MM.1S (cell line): Measurements from ENCODE around the gene REXO4.

Experiments used
- DNase-seq: peaks from one replicate; pipeline ENCODE4 v3.0.0-alpha.2; 2015
- H2AFZ ChIP-seq: fragments of 300-600 bp; sonication (generic); 2 replicates; pipeline ENCODE4 v1.6.0; 2016; ENCODE audit warnings: antibody characterized with exemption, low read length
- H3F3A ChIP-seq: fragments of 300-600 bp; sonication (generic); 2 replicates; pipeline ENCODE4 v1.6.1; 2016; ENCODE audit warnings: mild to moderate bottlenecking, antibody characterized with exemption, low read length, moderate library complexity, mixed read lengths; ENCODE audit not compliant: insufficient read depth
- H3K27ac ChIP-seq: fragments of 300-600 bp; sonication (generic); 2 replicates; pipeline ENCODE4 v1.5.1; 2016; ENCODE audit warnings: mild to moderate bottlenecking, low read length
- H3K27me3 ChIP-seq: fragments of 300-600 bp; sonication (generic); replicated peaks from 2 replicates; pipeline ENCODE4 v1.6.0; 2016; ENCODE audit warnings: low read length; ENCODE audit not compliant: insufficient read depth
- H3K36me3 ChIP-seq: fragments of 300-600 bp; sonication (generic); replicated peaks from 2 replicates; pipeline ENCODE4 v1.6.1; 2016; ENCODE audit warnings: mild to moderate bottlenecking, low read length, mixed read lengths; ENCODE audit not compliant: insufficient read depth
- H3K4me1 ChIP-seq: fragments of 300-600 bp; sonication (generic); 2 replicates; pipeline ENCODE4 v1.6.1; 2016; ENCODE audit warnings: low read length, mixed read lengths
- H3K4me2 ChIP-seq: fragments of 300-600 bp; sonication (generic); 2 replicates; pipeline ENCODE4 v1.6.0; 2016; ENCODE audit warnings: low read depth, low read length
- H3K4me3 ChIP-seq: fragments of 300-600 bp; sonication (generic); 2 replicates; pipeline ENCODE4 v1.5.1; 2016; ENCODE audit warnings: low read length, mixed read lengths
- H3K79me2 ChIP-seq: fragments of 300-600 bp; sonication (generic); 2 replicates; pipeline ENCODE4 v1.6.1; 2016; ENCODE audit warnings: mixed run types, low read length, mixed read lengths
- H3K9ac ChIP-seq: fragments of 300-600 bp; sonication (generic); 2 replicates; pipeline ENCODE4 v1.6.1; 2016; ENCODE audit warnings: low read length, mixed read lengths
- H3K9me2 ChIP-seq: fragments of 300-600 bp; sonication (generic); replicated peaks from 2 replicates; pipeline ENCODE4 v1.6.1; 2016; ENCODE audit warnings: mild to moderate bottlenecking, low read length, mixed read lengths; ENCODE audit not compliant: insufficient read depth
- H3K9me3 ChIP-seq: fragments of 300-600 bp; sonication (generic); replicated peaks from 2 replicates; pipeline ENCODE4 v1.6.1; 2016; ENCODE audit warnings: mild to moderate bottlenecking, low read length, mixed read lengths; ENCODE audit not compliant: insufficient read depth
- H4K20me1 ChIP-seq: fragments of 300-600 bp; sonication (generic); 2 replicates; pipeline ENCODE4 v1.6.1; 2016; ENCODE audit warnings: mild to moderate bottlenecking, low read length, moderate library complexity, mixed read lengths; ENCODE audit not compliant: insufficient read depth
- CTCF ChIP-seq: fragments of 300-600 bp; sonication (generic); IDR thresholded peaks from 2 replicates; pipeline ENCODE4 v1.5.1; 2016; ENCODE audit warnings: antibody characterized with exemption, low read length, mixed read lengths
- EZH2 ChIP-seq: fragments of 300-600 bp; sonication (generic); optimal IDR thresholded peaks from 2 replicates; pipeline ENCODE3; 2017; ENCODE audit warnings: low read depth, mild to moderate bottlenecking, antibody characterized with exemption, low read length, mixed read lengths
- EZH2phosphoT487 ChIP-seq: fragments of 300-600 bp; sonication (generic); IDR thresholded peaks from 2 replicates; pipeline ENCODE4 v1.6.1; 2018; ENCODE audit warnings: antibody characterized with exemption, low read length

REXO4 gene

GRCh38 chr9:133464638-133465037 lies 46.8 kb upstream of the REXO4 start:
- H3F3A ChIP-seq = no peaks in the 10 kb centered on the region
- H3K79me2 ChIP-seq = no peaks in the 10 kb centered on the region
- no peak overlapping the region for H3K27ac ChIP-seq
- DNase-seq = no peak
- no peaks in the 10 kb centered on the region for H3K36me3 ChIP-seq
- no peaks in the 10 kb centered on the region for H4K20me1 ChIP-seq
- peaks cover 30% of the 10 kb centered on the region for H3K27me3 ChIP-seq
- no peak overlapping the region for H2AFZ ChIP-seq
- H3K4me2 ChIP-seq = no peak overlapping the region
- peaks cover 19% of the 10 kb centered on the region for H3K4me1 ChIP-seq
- H3K9me3 ChIP-seq = no peaks in the 10 kb centered on the region
- no peaks in the 10 kb centered on the region for H3K9me2 ChIP-seq
- no peak overlapping the region for H3K4me3 ChIP-seq
- H3K9ac ChIP-seq = no peak overlapping the region
- no peak for TF ChIP-seq EZH2
- no peak for TF ChIP-seq CTCF
- TF ChIP-seq EZH2phosphoT487 = no peak

- Histone ChIP-seq H3K9ac (no peak overlapping the region), H3K79me2 (no peaks in the 10 kb centered on the region), H3K9me2 (no peaks in the 10 kb centered on the region), H4K20me1 (no peaks in the 10 kb centered on the region), H2AFZ (no peak overlapping the region), H3K27ac (no peak overlapping the region), H3K9me3 (no peaks in the 10 kb centered on the region), H3K4me3 (no peak overlapping the region), H3K27me3 (peaks cover 31% of the 10 kb centered on the region), H3K4me2 (no peak overlapping the region), H3K4me1 (peaks cover 22% of the 10 kb centered on the region), H3K36me3 (no peaks in the 10 kb centered on the region), H3F3A (no peaks in the 10 kb centered on the region)
- no peak for DNase-seq
- TF ChIP-seq CTCF (no peak), EZH2 (no peak), EZH2phosphoT487 (no peak)
Measured at GRCh38 chr9:133463864-133464615, 46.2 kb upstream of the REXO4 start.

DNA sequence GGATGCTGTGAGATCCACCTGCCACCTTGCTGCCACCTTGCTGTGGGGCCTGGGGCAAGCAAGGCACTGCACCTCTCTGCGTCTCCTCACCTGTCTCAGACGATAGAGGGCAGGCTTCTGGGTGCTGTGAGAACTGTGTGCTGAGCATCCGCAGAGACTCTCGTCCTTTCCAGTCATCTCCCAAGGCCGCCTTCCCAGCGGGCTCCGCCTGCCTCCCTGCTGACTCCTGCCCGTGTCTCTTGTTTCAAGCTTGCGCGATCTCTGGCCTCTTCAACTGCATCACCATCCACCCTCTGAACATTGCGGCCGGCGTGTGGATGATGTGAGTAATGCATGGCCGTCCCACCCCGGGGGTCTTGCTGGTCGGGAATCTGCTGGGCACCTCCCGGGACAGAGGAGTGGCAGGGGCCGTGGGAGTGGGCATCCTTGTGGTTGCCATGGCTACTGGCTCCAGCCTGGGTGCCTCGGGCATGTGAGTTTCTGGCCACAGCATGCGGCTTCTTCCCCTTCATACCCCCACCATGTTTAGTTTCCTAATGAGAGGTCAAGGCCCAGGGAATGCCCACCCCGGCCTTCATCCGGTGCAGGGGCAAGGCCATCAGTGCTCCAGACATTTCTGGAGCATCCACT lies 45.5 kb upstream of the REXO4 start:
- no peak overlapping the region for H3K9ac ChIP-seq
- no peaks in the 10 kb centered on the region for H3K9me3 ChIP-seq
- TF ChIP-seq CTCF (peak; percentile 51), EZH2 (no peak)
- H2AFZ ChIP-seq = no peak overlapping the region
- no peak overlapping the region for H3K4me3 ChIP-seq
- H3F3A ChIP-seq = no peaks in the 10 kb centered on the region
- H3K4me2 ChIP-seq = no peak overlapping the region
- no peak overlapping the region for H3K27ac ChIP-seq
- H3K27me3 ChIP-seq = peaks cover 37% of the 10 kb centered on the region
- H3K9me2 ChIP-seq = no peaks in the 10 kb centered on the region
- H3K4me1 ChIP-seq = peaks cover 25% of the 10 kb centered on the region
- peak; percentile 27 for DNase-seq
- no peaks in the 10 kb centered on the region for H3K36me3 ChIP-seq
- H4K20me1 ChIP-seq = no peaks in the 10 kb centered on the region
- no peaks in the 10 kb centered on the region for H3K79me2 ChIP-seq
